ENCODE measurements around the gene TAC3.
"Not testable (repeated sequence)": the region's sequence is repeated elsewhere in the genome, so short reads cannot be mapped to it uniquely, and the experiment has no call there.

TAC3 gene

DNA sequence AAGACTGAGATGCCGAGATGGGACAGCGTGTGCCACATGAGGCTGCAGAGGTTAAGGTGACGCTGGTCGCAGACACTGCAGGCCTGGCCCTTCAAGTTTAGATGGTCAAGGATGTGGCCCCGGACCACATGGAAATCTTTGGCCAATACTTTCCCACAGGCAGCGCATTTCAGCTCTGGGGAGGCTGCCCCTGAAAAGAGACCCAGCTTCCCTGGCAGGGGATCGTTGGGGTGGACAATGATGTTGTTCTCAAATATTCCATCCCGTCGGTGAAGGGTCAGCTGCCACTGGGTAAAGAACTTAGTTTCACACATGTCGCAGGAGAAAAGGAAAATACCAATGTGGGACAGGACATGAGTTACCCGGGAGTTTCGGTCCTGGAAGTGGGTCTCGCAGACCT lies 12.9 kb downstream of the TAC3 start:
- DNase-seq, result no peak

DNA sequence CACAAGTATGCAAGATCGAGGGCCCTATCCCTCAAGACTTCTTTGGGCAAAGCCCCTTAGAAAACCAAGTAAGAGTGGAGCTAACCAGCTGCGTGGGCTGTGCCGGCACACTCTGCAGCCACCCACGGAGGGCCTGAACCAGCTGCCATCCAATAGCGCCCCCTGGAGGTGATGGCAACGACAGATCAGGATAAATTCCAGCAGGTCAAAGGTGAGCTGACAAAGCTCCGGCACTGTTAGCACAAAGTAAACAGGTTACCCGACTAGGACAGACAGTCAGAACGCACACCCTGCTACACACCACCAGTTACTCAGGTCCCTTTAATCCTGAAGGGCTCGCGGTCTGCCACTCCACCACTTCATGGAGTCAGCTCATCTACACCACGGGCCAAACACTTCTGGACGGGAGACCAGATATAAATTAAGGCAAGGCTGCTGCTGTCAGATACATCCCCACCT lies 14.9 kb downstream of the TAC3 start:
- no peak for DNase-seq

DNA sequence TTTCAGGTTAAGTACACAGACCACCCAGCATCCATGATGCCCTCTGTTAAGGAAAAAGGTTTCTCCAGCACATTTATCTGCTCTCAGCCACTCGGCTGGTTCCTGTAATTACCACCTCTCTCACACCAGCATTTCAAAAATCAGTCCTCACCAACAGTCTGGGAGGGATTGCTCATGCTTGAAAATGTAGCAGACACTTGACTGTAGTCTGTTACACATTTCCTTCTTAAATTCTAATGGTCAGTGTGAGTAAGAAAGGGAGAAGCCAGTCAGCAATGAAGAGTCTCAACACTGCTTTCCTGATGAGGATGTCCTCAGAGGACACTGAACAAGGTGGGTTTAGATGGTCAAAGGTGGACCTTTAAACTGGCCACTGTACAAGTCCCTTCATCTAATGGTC lies 15.9 kb downstream of the TAC3 start:
- no peak for DNase-seq

DNA sequence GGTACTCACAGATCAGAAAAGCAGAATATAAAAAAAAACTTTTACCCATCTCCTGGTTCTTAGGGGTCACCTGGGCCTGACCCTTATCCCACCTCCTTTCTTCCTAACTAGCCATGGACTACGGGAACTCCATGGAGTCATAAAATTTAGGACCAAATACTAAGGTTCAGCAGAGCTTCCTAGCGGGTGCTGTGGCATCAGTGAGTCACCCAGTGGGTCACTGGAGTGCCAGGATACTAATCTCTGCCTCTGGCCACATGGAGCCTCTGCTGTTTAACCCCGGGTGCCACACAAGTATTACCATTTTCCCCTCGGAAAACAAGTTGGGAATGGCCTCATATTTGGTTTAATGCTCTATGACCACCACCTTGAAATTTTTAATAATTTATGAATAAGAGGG lies 16.9 kb downstream of the TAC3 start:
- DNase-seq, result no peak

DNA sequence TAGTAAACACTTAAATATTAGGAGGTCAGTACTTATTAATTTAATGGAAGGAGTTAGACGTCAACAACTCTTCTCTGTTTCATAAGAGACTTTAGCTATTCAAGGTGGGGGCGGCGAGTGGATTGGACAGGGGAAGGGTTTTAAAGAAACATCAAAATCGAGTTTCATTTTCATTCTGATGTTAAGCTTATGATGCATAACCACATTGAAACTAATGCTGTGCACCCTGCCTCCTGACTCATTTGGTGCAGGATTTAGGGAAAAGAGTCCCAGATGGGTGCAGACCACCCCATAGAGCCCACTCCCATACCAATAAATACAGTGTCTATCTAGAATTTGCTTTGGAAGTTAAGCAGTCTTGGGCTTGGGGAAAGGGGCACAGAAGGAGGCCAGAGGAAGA lies 17.3 kb downstream of the TAC3 start:
- DNase-seq, result no peak

DNA sequence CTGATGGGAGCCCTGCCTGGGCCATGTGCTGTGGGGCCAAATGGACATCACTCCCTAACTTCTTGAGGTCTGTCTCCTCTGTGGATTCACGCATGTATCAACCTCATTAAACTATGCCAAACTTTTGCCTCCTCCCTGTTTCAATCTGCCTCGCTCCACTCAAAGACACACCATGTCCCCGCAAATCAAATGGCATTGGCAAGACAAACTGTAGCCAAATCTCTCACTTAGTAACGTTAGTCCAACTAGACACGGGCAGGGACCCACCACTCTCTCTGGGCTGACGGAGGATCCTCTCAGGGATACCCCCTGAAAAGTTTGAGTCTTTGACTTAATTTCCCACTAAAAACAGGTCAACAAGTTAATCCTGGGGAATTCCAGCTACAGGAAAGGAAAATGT lies 18.0 kb downstream of the TAC3 start:
- no peak for DNase-seq

DNA sequence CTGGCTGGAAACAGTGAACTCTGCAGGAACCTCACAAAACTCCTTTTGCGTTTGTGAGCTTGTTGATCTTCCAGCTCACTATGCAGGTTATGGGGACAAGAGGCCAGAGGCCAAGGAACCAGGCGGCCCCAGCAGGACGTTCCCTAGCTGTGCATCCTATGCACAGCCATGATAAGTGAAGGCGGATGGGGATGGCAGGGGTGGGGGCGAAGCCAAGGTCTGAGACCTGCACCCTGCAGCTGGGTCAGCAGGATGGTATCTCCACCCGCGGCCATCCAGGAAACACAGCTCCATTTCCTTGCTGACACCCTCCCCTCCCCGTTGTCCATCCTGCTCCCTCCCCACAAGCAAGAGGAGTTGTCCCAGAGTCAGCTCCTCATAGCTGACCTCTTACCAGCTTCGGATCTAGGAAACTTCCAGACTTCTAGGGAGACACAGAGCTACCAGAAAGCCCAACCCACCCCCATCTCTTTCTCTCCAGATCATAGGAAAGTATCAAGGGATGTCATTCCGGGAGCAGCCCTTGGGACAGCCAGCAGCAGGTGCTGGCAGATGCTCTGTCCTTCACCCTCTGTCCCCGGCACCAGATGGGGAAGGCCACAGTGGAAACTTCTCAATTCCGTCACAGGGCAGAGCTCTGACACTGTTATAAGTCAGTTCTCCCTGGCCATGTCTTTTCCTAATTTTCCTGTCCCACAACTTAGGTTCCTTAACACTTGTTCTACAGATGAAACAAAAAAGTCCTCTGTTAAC lies 19.4 kb downstream of the TAC3 start:
- DNase-seq, result no peak

DNA sequence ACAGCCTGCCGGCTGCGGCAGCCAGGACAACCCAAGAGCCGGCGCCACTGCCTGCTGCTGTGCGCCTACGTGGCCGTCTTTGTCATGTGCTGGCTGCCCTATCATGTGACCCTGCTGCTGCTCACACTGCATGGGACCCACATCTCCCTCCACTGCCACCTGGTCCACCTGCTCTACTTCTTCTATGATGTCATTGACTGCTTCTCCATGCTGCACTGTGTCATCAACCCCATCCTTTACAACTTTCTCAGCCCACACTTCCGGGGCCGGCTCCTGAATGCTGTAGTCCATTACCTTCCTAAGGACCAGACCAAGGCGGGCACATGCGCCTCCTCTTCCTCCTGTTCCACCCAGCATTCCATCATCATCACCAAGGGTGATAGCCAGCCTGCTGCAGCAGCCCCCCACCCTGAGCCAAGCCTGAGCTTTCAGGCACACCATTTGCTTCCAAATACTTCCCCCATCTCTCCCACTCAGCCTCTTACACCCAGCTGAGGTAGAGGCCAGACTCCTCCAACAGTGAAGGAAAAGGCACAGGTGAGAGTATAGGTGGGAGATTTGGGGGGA lies 20.3 kb downstream of the TAC3 start:
- DNase-seq, result no peak

DNA sequence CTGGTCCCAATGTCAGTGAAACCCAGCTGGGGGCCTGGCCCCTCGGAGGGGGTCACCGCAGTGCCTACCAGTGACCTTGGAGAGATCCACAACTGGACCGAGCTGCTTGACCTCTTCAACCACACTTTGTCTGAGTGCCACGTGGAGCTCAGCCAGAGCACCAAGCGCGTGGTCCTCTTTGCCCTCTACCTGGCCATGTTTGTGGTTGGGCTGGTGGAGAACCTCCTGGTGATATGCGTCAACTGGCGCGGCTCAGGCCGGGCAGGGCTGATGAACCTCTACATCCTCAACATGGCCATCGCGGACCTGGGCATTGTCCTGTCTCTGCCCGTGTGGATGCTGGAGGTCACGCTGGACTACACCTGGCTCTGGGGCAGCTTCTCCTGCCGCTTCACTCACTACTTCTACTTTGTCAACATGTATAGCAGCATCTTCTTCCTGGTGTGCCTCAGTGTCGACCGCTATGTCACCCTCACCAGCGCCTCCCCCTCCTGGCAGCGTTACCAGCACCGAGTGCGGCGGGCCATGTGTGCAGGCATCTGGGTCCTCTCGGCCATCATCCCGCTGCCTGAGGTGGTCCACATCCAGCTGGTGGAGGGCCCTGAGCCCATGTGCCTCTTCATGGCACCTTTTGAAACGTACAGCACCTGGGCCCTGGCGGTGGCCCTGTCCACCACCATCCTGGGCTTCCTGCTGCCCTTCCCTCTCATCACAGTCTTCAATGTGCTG lies 21.0 kb downstream of the TAC3 start:
- DNase-seq, result no peak

DNA sequence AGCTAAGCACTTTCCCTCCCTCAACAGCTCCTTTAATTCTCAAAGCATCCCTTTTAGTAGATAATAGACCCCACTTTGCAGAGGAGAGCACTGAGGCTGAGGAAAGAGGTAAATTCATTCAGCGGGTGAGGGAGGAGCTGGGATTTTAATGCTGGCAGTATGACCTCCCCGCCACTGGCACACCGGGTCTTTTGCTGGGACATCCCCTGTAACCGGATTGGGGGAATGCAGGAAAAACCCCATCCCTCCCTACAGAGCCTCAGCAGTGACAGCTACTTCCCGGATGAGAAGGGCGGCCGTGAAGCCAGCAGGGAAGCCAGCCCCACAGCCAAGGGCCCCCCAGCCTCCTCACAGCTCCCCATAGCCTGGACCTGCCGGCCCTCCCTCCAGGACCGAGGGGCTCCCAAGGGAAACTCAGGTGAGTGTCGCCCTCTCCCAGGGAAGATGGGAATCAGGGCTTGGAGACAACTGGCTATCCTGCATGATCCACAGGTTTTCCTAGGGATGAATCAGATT lies 22.0 kb downstream of the TAC3 start:
- no peak for DNase-seq

DNA sequence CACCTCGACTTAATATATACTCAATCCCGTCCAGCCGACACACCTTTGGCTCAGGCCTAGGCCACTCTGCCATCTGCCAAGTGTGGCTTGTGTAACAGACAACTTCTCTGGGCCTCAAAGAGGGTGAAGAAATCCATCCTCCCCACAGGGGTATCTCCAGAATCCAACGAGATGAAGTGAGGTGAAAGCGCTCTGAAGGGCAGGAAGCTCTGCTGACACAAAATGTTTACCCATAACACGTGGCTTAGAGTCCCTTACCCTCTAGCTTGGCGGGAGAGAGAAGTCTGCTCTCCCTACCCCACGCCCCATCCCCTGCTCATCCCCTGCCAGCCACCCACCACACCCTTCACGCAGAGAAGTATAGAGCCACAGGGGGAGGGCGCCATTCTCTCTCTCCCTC lies 23.0 kb downstream of the TAC3 start:
- no peak for DNase-seq

DNA sequence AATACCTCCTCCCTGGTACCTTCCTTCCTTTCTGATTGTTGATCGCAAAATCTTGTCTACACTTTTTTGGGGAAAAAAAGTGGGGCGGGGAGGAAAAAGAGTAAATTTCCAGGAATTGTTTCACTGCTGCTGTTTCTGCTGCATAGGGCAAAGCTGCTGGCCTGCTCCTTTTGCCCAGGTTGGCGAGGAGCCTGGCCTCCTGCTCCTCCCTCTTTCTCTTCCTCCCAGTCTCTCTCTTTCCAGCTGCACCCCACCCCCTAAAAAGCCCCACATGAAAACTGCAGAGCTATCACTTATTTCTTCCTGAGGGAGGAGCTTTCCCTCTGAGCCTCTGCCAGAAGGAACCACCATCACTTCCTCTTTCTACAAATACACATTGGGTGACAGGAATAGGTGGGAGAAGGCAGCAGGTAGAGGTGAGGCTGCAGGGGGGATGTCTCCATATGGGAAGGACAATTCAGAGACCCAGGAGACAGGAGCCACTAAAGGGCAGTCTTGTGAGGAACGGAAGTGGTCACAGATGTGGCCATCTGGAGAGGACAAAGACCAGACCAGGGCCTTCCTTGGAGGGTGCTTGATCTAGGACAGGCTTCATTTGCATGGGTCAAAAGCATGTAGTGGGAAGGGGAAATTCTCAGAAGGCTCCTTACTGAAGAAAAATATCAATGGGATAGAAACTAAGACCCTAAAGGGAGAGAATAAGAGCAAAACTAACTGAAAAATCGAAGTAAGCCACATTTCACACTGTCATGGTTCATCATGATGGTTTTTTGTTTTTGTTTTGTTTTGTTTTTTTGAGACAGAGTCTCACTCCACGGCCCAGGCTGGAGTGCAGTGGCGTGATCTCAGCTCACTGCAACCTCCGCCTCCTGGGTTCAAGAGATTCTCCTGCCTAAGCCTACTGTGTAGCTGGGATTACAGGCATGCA lies 24.7 kb downstream of the TAC3 start:
- no peak for DNase-seq

DNA sequence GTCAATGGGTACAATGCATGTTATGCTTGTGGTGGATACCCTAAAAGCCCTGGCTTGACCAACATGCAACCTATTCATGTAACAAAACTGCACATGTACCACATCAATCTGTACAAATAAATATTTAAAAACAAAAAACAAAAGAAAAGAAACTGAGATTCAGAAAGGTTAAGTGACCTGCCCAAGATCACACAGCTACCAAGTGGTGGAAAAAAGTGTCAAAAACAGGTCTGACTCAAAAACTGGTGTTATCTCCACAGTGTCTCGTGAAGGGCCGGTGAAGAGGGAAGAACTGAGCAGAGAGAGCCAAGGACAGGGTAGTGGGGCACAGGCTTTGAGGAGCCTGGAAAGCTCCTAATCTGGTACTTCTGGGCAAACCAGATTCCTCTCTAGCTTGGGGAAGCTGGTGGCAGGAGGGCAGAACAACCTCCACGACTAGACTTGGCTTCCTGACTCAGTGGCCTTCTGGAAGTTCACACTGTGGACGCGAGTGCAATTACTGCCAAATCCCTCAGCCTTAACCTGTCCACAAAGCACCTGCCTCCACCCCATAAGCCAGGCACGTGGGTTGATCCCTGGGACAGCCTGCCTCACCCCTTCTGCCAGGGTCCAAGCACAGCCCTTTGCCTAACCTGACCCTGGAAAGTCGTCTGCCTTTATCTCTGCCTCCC lies 25.5 kb downstream of the TAC3 start:
- DNase-seq, result no peak

DNA sequence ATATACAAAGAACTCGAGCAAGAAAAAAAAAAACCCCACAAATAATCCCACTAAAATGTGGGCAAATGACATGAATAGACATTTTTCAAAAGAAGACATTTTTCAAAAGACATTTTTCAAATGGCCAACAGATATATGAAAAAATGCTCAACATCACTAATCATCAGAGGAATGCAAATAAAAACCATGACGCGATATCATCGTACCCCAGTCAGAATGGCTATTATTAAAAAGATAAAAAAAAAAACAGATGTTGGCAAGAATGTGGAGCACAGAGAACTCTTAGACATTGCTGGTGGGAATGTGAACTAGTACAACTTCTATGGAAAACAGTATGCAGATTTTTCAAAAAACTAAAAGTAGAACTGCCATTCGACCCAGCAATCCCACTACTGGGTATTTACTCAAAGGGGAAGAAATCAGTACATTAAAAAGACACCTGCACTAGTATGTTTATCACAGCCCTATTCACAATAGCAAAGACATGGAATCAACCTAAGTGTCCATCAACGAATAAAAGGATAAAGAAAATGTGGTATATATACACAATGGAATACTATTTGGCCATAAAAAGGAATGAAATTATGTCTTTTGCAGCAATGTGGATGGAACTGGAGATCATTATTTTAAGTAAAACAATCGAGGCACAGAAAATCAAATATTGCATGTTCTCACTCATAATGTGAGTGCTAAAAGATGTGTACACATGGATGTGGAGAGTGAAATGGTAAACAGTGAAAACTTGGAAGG lies 26.3 kb downstream of the TAC3 start:
- DNase-seq, result no peak

DNA sequence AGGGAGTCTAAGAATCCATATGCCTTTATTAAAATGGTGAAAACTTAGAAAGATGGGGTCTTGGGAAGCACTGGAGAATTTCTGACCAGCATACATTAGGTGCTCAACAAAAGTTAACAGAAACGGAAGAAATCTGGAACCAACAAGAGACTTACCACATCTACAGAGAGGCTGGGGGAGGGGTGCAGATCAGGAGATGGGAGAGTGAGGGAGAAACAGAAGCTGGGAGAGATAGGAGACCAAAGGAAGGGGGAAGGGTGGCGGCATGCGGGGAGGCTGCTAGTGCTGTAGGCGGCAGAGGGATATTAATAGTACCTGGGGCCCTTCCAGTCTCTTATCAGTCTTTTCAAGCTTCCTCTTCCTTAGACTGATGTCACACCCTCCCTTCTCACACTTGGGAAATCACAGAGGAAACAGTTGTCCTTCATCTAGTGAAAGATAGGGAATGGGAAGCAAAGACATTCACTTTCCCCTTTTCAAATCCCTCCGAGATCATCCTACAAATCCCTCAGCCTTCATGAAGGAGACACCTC lies 28.1 kb downstream of the TAC3 start:
- no peak for DNase-seq

DNA sequence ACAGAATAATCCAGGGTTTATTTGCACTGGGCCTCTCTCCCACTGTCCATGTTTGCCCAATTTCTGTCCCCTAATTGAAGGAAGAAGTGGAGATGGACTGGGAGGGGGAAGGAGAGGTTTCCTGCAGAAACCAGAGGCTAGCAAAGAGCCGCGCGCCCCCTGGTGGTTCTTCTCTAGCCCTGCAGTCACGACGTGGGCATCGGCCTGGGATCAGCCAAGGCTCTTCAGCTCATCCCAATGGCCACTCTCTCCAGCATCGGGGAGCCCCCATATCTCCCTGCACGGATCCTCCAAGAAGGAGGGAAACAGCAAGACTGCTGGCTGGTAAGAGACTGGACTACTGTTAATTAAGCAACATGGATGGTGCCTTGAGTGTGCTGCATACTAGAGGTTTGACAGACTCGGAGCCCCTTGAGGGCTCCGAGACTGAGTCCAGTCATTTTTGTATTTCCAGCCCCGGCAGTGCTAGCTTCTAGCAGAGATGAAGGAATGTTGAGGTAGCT lies 28.7 kb downstream of the TAC3 start:
- peak; percentile 79 for DNase-seq

DNA sequence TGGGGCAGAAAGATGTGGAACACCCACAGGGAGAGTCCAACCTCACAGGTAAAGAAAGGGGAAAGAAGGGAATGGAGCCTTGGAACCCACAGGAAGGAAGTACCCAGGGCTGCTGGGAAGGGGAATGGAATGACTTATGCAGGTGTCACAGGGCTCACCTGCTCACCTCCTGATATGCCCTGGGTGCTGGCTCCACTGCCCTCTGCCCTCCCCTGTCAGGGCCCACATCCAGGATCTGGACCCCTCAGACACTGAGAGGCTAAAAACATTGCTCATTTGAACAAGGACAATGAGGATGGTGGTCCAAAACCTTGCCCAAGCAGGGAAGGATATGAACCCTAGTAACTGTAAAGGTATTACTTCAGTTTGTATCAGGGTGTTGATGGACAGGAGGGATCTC lies 29.3 kb downstream of the TAC3 start:
- no peak for DNase-seq

DNA sequence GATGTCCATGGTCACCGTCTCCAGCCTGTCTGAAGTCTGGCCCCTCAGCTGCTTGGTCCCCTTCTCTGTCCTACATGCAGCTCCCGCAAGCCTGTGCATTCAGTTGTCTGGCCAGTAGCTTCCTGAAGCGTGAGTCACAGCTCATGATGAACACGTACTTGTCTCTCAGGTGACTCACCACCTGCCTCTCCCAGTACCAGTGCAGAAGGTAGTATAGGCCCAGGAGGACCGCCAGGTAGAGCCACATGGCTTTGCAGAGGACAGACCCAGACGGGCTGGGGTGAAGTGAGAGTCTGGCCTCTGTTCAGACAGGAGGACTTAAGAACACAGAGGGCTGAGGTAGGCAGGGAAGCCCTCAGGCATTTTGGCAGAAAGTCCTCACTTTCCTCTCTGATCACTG lies 30.6 kb downstream of the TAC3 start:
- DNase-seq, result not testable (repeated sequence)

DNA sequence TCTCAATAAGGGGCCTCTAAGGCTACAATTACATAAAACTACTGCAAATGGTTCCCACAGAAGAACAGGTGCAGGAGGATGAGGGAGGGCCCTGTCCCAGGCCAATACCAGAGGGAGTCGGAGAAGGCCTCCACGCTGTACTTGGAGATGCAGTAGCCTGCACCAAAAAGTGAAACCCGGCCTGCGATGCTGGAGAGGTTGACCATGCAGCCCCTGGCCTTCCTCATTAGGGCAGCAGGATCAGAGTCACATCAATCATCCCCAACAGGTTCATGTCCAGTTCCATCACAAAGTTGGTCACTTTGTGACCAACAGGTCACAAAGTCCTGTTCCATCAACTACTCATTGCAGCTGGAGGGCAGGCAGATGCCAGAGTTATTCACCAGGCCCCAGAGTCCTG lies 32.9 kb downstream of the TAC3 start:
- no peak for DNase-seq

DNA sequence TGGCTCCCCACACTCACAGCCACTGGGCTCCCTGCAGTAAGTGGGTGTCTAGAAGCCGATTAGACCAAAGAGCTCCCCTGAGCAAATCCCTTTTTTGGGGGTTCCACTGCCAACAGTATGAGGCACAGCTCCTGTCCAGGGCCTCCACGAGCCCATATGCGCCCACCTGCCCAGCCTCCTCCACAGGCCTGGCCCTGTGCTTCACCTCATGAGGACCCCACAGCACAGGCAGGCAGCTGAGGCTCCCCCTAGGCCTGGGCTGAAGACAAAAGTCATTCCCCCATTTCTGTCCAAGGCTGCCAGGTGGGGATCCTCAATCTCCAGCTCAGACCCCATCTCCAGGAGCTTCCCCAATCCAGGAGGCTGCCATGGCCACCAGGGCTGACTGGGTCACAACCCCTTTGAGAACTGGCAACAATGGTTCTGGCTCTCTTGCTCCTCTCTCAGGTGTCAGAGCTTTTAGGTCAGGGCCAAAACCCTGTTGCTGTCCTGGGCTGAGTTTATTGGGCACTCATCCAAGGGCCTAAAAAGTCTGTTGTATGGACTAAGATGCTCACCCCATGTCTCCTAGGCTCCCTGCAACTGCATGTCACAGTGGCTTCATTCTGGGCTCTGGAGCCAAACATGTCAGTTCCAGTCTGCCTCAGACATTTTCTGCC lies 33.6 kb downstream of the TAC3 start:
- not testable (repeated sequence) for DNase-seq

Data from left hindlimb (tissue), 1 donor.